Neural progenitor cell (in vitro differentiated cells): ENCODE results near the gene SLC6A9.

Experiments used
- CTCF ChIP-seq: fragments of 200-600 bp; sonication (generic); IDR thresholded peaks from 2 replicates; pipeline ENCODE4 v1.5.1; 2017; ENCODE audit warnings: antibody characterized with exemption, mild to moderate bottlenecking
- EZH2 ChIP-seq: fragments of 200-600 bp; sonication (generic); IDR thresholded peaks from 2 replicates; pipeline ENCODE4 v1.6.1; 2017; ENCODE audit warnings: antibody characterized with exemption, mild to moderate bottlenecking, moderate library complexity

- TF ChIP-seq CTCF, result no peak
- no peak for TF ChIP-seq EZH2
Observed at GRCh38 chr1:44062656-44063179, 31.5 kb upstream of the SLC6A9 start.
